ENCODE measurements around the gene SUGP1. TPM values are rescaled to one million over a fixed set of nuclear protein-coding genes. Genes with fewer than 3 reads are reported as not detected.
A peak's percentile ranks its signal among the peaks of the same experiment; 100 is the strongest.

The SUGP1 gene
- total RNA-seq (53.1 TPM), polyA plus RNA-seq (ENCODE audit: insufficient read depth, low read depth, low replicate concordance) (34.7 TPM)
- long read RNA-seq, donor 1, partial matches to known transcripts: 50 of 57 reads
- long read RNA-seq, donor 1, other reads (novel, unspliced or antisense): 0 of 57 reads
- long read RNA-seq, donor 2, transcript SUGP1-208 (4 exons, 715 nt): major isoform, 7 of 20 reads
- long read RNA-seq, donor 2, partial matches to known transcripts: 9 of 20 reads
- long read RNA-seq, donor 2, other reads (novel, unspliced or antisense): 0 of 20 reads
- long read RNA-seq, donor 3, transcript SUGP1-208 (4 exons, 715 nt): major isoform, 6 of 15 reads
- long read RNA-seq, donor 3, partial matches to known transcripts: 8 of 15 reads
- long read RNA-seq, donor 3, other reads (novel, unspliced or antisense): 0 of 15 reads
- long read RNA-seq, donor 4, partial matches to known transcripts: 73 of 75 reads
- long read RNA-seq, donor 4, other reads (novel, unspliced or antisense): 0 of 75 reads
- long read RNA-seq, donor 5: 0 reads
- long read RNA-seq, donor 6, partial matches to known transcripts: 0 of 2 reads
- long read RNA-seq, donor 6, other reads (novel, unspliced or antisense): 0 of 2 reads
- long read RNA-seq, donor 7, transcript SUGP1-201 (14 exons, 2,423 nt): major isoform, 14 of 36 reads
- long read RNA-seq, donor 7, partial matches to known transcripts: 14 of 36 reads
- long read RNA-seq, donor 7, other reads (novel, unspliced or antisense): 5 of 36 reads
- long read RNA-seq, donor 8, partial matches to known transcripts: 0 of 10 reads
- long read RNA-seq, donor 8, other reads (novel, unspliced or antisense): 5 of 10 reads
- long read RNA-seq, donor 9, partial matches to known transcripts: 0 of 5 reads
- long read RNA-seq, donor 9, other reads (novel, unspliced or antisense): 0 of 5 reads
- long read RNA-seq, donor 10, partial matches to known transcripts: 11 of 23 reads
- long read RNA-seq, donor 10, other reads (novel, unspliced or antisense): 5 of 23 reads

- Histone ChIP-seq H3K4me1 (ENCODE audit: control insufficient read depth in 2 of 3, insufficient read depth in 2 of 3, low read depth in 1 of 3, low read length in 3 of 3) (peaks cover 0 to 18% (median 0%) of the 10 kb centered on the region in 3 donors), H3K27ac (ENCODE audit: low read depth in 2 of 2, low read length in 2 of 2) (peak within 1 kb of the TSS; percentile 84 to 90), H3K36me3 (ENCODE audit: control insufficient read depth in 2 of 3, insufficient read depth in 3 of 3, low read length in 3 of 3) (peaks cover 3 to 15% (median 10%) of the 10 kb centered on the region in 3 donors), H3K4me3 (ENCODE audit: low read length in 3 of 3) (peak within 1 kb of the TSS; percentile 95 to 98 (median 96)), H3K27me3 (ENCODE audit: control insufficient read depth, insufficient read depth, low read length) (no peaks in the 10 kb centered on the region), H3K9me3 (ENCODE audit: control insufficient read depth in 2 of 3, insufficient read depth in 1 of 3, low read length in 3 of 3) (no peaks in the 10 kb centered on the region), H3K9ac (ENCODE audit: low read length in 3 of 3) (peak within 1 kb of the TSS; percentile 96 to 98 (median 98))
- peak; percentile 50 for TF ChIP-seq CTCF (IDR thresholded peaks at IDR 0.05; ENCODE audit: borderline replicate concordance, extremely low read depth, insufficient read depth)
- intact Hi-C loops (cut with DNase I): no loop called here
- FAIRE-seq (no peak), DNase-seq (peak; percentile 92 to 97 (median 96))
Measured at GRCh38 chr19:19320361-19321140, at the start of gene SUGP1, which contains the start of gene MAU2. Gene SUGP1 (minus strand): TSS chr19:19320509. CDS start chr19:19320496, 13 bp downstream. Gene MAU2 (plus strand): TSS chr19:19320829. CDS start chr19:19320860, 31 bp downstream.

GRCh38 chr19:19368087-19368486 lies 47.8 kb upstream of the SUGP1 start:
- Histone ChIP-seq H3K27me3 (ENCODE audit: control insufficient read depth, insufficient read depth, low read length) (no peaks in the 10 kb centered on the region), H3K36me3 (ENCODE audit: control insufficient read depth in 2 of 3, insufficient read depth in 3 of 3, low read length in 3 of 3) (no peaks in the 10 kb centered on the region), H3K4me1 (ENCODE audit: control insufficient read depth in 2 of 3, insufficient read depth in 2 of 3, low read depth in 1 of 3, low read length in 3 of 3) (peaks cover 0 to 10% (median 0%) of the 10 kb centered on the region in 3 donors), H3K9me3 (ENCODE audit: control insufficient read depth in 2 of 3, insufficient read depth in 1 of 3, low read length in 3 of 3) (no peaks in the 10 kb centered on the region), H3K27ac (ENCODE audit: low read depth in 2 of 2, low read length in 2 of 2) (no peak overlapping the region), H3K9ac (ENCODE audit: low read length in 3 of 3) (no peak overlapping the region), H3K4me3 (ENCODE audit: low read length in 3 of 3) (no peak overlapping the region)
- no peak for TF ChIP-seq CTCF (IDR thresholded peaks at IDR 0.05; ENCODE audit: borderline replicate concordance, extremely low read depth, insufficient read depth)
- FAIRE-seq (no peak), DNase-seq (peak in 1 of 5 donors; percentile 18)
- intact Hi-C loops (cut with DNase I): loop anchor here (10.0 kb wide), 1 partner anchor 127 kb away; no protein-coding TSS in a partner anchor

Measured in kidney (tissue), 22 donors.